ENCODE measurements around the gene HIGD1C.

HIGD1C gene

DNA sequence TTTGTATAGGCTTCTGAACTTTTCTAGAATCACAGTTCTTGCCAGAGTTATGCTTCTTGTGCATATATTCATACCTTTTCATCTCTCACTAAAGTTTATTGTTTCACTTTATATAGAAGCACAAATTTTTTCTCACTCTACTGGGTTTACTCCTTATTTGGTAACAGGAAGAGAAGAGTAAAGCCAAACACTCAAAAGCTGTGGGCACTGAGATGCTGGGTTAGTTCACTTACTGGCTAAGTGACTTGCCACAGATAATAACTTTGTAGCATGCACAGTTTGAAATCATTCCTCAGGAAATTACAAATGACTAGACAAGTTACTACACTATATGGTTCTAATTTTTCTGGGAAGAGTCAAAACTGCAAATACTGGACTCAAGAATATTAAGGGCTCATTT lies 7.8 kb downstream of the HIGD1C start:
- TF ChIP-seq CTBP1 (IDR thresholded peaks at IDR 0.05; ENCODE audit: borderline replicate concordance), result no peak
- TF ChIP-seq SP1 (IDR thresholded peaks at IDR 0.05), result no peak
- no peak for TF ChIP-seq L3MBTL2 (conservative IDR thresholded peaks at IDR 0.05)
- no peak for TF ChIP-seq LEF1 (IDR thresholded peaks at IDR 0.05; ENCODE audit: borderline replicate concordance)
- no peak for TF ChIP-seq FOXA1 (IDR thresholded peaks at IDR 0.05)
- no peak for DNase-seq (ENCODE audit: extremely low spot score)
- POLR2A ChIA-PET, result no interaction called here
- CTCF ChIA-PET, result no interaction called here

DNA sequence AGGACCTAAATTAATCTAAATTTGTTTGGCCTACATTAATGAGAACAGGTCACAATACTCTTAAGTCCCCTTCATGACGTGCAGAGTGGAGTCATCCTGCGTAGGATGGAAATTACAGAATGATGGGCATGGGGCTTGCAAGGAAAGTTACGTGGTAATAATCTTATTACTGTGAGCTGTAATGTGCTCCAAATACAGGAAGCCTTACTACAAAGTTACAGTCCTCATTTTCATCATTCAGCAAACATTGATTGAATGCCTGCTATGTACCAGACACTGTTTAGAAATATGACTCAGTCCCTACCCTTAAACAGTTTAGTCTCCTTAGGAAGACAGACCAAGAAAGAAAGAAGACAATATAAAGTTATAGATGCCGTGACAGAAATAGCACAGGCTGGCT lies 9.4 kb downstream of the HIGD1C start:
- CTCF ChIA-PET, result no interaction called here
- no peak for DNase-seq (ENCODE audit: extremely low spot score)
- no peak for TF ChIP-seq TARDBP (IDR thresholded peaks at IDR 0.05)
- no peak for TF ChIP-seq FOXA1 (IDR thresholded peaks at IDR 0.05)
- TF ChIP-seq SUZ12 (IDR thresholded peaks at IDR 0.05), result no peak
- POLR2A ChIA-PET, result no interaction called here

DNA sequence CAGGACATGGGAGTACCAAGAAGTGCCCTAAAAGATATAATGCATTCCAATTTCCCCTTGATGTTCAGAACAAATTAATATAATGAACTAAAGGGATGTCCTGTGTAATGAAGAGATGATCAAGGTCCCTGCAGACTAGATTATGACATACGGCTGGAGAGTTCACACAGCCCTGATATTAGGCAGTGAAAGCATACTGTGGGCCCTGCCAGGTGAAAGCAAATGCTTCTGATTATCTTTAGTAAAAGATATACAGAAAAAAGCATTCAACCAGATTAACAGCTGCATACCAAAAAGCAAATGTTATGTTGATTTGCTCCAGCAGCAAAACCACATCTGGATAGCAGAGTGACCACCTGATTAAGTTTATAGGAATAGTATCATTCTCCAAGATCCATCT lies 12.1 kb downstream of the HIGD1C start:
- ChIA-PET POLR2A (no interaction called here), CTCF (no interaction called here)
- DNase-seq (ENCODE audit: extremely low spot score), result no peak
- no peak for TF ChIP-seq NFRKB (IDR thresholded peaks at IDR 0.05)
- TF ChIP-seq PKNOX1 (IDR thresholded peaks at IDR 0.05), result no peak
- TF ChIP-seq L3MBTL2 (conservative IDR thresholded peaks at IDR 0.05), result no peak
- no peak for TF ChIP-seq SP1 (IDR thresholded peaks at IDR 0.05)
- no peak for TF ChIP-seq ZNF384 (IDR thresholded peaks at IDR 0.05)
- no peak for TF ChIP-seq ELF4 (IDR thresholded peaks at IDR 0.05)
- no peak for TF ChIP-seq LEF1 (IDR thresholded peaks at IDR 0.05; ENCODE audit: borderline replicate concordance)
- no peak for TF ChIP-seq SUZ12 (IDR thresholded peaks at IDR 0.05)
- TF ChIP-seq HDGF (IDR thresholded peaks at IDR 0.05; ENCODE audit: borderline replicate concordance), result no peak
- TF ChIP-seq FOXK2 (IDR thresholded peaks at IDR 0.05), result no peak
- TF ChIP-seq FOXA1 (IDR thresholded peaks at IDR 0.05), result no peak
- no peak for TF ChIP-seq TARDBP (IDR thresholded peaks at IDR 0.05)

GRCh38 chr12:50971946-50972345 lies 19.6 kb downstream of the HIGD1C start:
- ChIA-PET POLR2A (no interaction called here), CTCF (no interaction called here)
- DNase-seq (ENCODE audit: extremely low spot score), result no peak
- no peak for TF ChIP-seq FOXA1 (IDR thresholded peaks at IDR 0.05)
- TF ChIP-seq NFRKB (IDR thresholded peaks at IDR 0.05), result no peak
- no peak for TF ChIP-seq TARDBP (IDR thresholded peaks at IDR 0.05)
- TF ChIP-seq ELF4 (IDR thresholded peaks at IDR 0.05), result no peak
- no peak for TF ChIP-seq SP1 (IDR thresholded peaks at IDR 0.05)
- no peak for TF ChIP-seq HDGF (IDR thresholded peaks at IDR 0.05; ENCODE audit: borderline replicate concordance)
- TF ChIP-seq FOXK2 (IDR thresholded peaks at IDR 0.05), result no peak
- TF ChIP-seq CTBP1 (IDR thresholded peaks at IDR 0.05; ENCODE audit: borderline replicate concordance), result no peak
- TF ChIP-seq ARNT (IDR thresholded peaks at IDR 0.05), result no peak

GRCh38 chr12:50979369-50980052 lies 27.2 kb downstream of the HIGD1C start:
- DNase-seq (ENCODE audit: extremely low spot score), result no peak
- ChIA-PET POLR2A (interaction anchor here (1.5 kb wide), 1 partner anchor 51 kb away, joined by 3 read pairs; no protein-coding TSS in a partner anchor), CTCF (no interaction called here)
- TF ChIP-seq SP1 (IDR thresholded peaks at IDR 0.05) (no peak), FOXA1 (IDR thresholded peaks at IDR 0.05) (no peak), ELF4 (IDR thresholded peaks at IDR 0.05) (no peak), L3MBTL2 (conservative IDR thresholded peaks at IDR 0.05) (no peak), HDGF (IDR thresholded peaks at IDR 0.05; ENCODE audit: borderline replicate concordance) (no peak), SUZ12 (IDR thresholded peaks at IDR 0.05) (no peak), ZNF384 (IDR thresholded peaks at IDR 0.05) (no peak), NFRKB (IDR thresholded peaks at IDR 0.05) (no peak), FOXM1 (IDR thresholded peaks at IDR 0.05; ENCODE audit: borderline replicate concordance) (no peak), LEF1 (IDR thresholded peaks at IDR 0.05; ENCODE audit: borderline replicate concordance) (no peak), CTBP1 (IDR thresholded peaks at IDR 0.05; ENCODE audit: borderline replicate concordance) (no peak), BHLHE40 (IDR thresholded peaks at IDR 0.05; ENCODE audit: borderline replicate concordance) (no peak), ARNT (IDR thresholded peaks at IDR 0.05) (no peak), PKNOX1 (IDR thresholded peaks at IDR 0.05) (no peak), FOXK2 (IDR thresholded peaks at IDR 0.05) (no peak), TARDBP (IDR thresholded peaks at IDR 0.05) (no peak)

GRCh38 chr12:50980545-50980944 lies 28.2 kb downstream of the HIGD1C start:
- ChIA-PET POLR2A (interaction anchor here (1.5 kb wide), 1 partner anchor 52 kb away, joined by 3 read pairs; no protein-coding TSS in a partner anchor), CTCF (interaction anchor here (1.4 kb wide), 1 partner anchor 47 kb away, joined by 3 read pairs; no protein-coding TSS in a partner anchor)
- TF ChIP-seq HDGF (IDR thresholded peaks at IDR 0.05; ENCODE audit: borderline replicate concordance), result no peak
- no peak for TF ChIP-seq SUZ12 (IDR thresholded peaks at IDR 0.05)
- TF ChIP-seq FOXM1 (IDR thresholded peaks at IDR 0.05; ENCODE audit: borderline replicate concordance), result no peak
- TF ChIP-seq TARDBP (IDR thresholded peaks at IDR 0.05), result no peak
- no peak for TF ChIP-seq L3MBTL2 (conservative IDR thresholded peaks at IDR 0.05)
- no peak for TF ChIP-seq LEF1 (IDR thresholded peaks at IDR 0.05; ENCODE audit: borderline replicate concordance)
- TF ChIP-seq FOXA1 (IDR thresholded peaks at IDR 0.05), result no peak
- no peak for TF ChIP-seq SP1 (IDR thresholded peaks at IDR 0.05)
- DNase-seq (ENCODE audit: extremely low spot score), result no peak
